MM.1S (cell line): ENCODE measurements around the gene CCDC102A.

ENCODE experiments used
- DNase-seq: peaks from one replicate; pipeline ENCODE4 v3.0.0-alpha.2; 2015
- H2AFZ ChIP-seq: fragments of 300-600 bp; sonication (generic); 2 replicates; pipeline ENCODE4 v1.6.0; 2016; ENCODE audit warnings: antibody characterized with exemption, low read length
- H3F3A ChIP-seq: fragments of 300-600 bp; sonication (generic); 2 replicates; pipeline ENCODE4 v1.6.1; 2016; ENCODE audit warnings: mild to moderate bottlenecking, antibody characterized with exemption, low read length, moderate library complexity, mixed read lengths; ENCODE audit not compliant: insufficient read depth
- H3K27ac ChIP-seq: fragments of 300-600 bp; sonication (generic); 2 replicates; pipeline ENCODE4 v1.5.1; 2016; ENCODE audit warnings: mild to moderate bottlenecking, low read length
- H3K27me3 ChIP-seq: fragments of 300-600 bp; sonication (generic); replicated peaks from 2 replicates; pipeline ENCODE4 v1.6.0; 2016; ENCODE audit warnings: low read length; ENCODE audit not compliant: insufficient read depth
- H3K36me3 ChIP-seq: fragments of 300-600 bp; sonication (generic); replicated peaks from 2 replicates; pipeline ENCODE4 v1.6.1; 2016; ENCODE audit warnings: mild to moderate bottlenecking, low read length, mixed read lengths; ENCODE audit not compliant: insufficient read depth
- H3K4me1 ChIP-seq: fragments of 300-600 bp; sonication (generic); 2 replicates; pipeline ENCODE4 v1.6.1; 2016; ENCODE audit warnings: low read length, mixed read lengths
- H3K4me2 ChIP-seq: fragments of 300-600 bp; sonication (generic); 2 replicates; pipeline ENCODE4 v1.6.0; 2016; ENCODE audit warnings: low read depth, low read length
- H3K4me3 ChIP-seq: fragments of 300-600 bp; sonication (generic); 2 replicates; pipeline ENCODE4 v1.5.1; 2016; ENCODE audit warnings: low read length, mixed read lengths
- H3K79me2 ChIP-seq: fragments of 300-600 bp; sonication (generic); 2 replicates; pipeline ENCODE4 v1.6.1; 2016; ENCODE audit warnings: mixed run types, low read length, mixed read lengths
- H3K9ac ChIP-seq: fragments of 300-600 bp; sonication (generic); 2 replicates; pipeline ENCODE4 v1.6.1; 2016; ENCODE audit warnings: low read length, mixed read lengths
- H3K9me2 ChIP-seq: fragments of 300-600 bp; sonication (generic); replicated peaks from 2 replicates; pipeline ENCODE4 v1.6.1; 2016; ENCODE audit warnings: mild to moderate bottlenecking, low read length, mixed read lengths; ENCODE audit not compliant: insufficient read depth
- H3K9me3 ChIP-seq: fragments of 300-600 bp; sonication (generic); replicated peaks from 2 replicates; pipeline ENCODE4 v1.6.1; 2016; ENCODE audit warnings: mild to moderate bottlenecking, low read length, mixed read lengths; ENCODE audit not compliant: insufficient read depth
- H4K20me1 ChIP-seq: fragments of 300-600 bp; sonication (generic); 2 replicates; pipeline ENCODE4 v1.6.1; 2016; ENCODE audit warnings: mild to moderate bottlenecking, low read length, moderate library complexity, mixed read lengths; ENCODE audit not compliant: insufficient read depth
- EZH2 ChIP-seq: fragments of 300-600 bp; sonication (generic); optimal IDR thresholded peaks from 2 replicates; pipeline ENCODE3; 2017; ENCODE audit warnings: low read depth, mild to moderate bottlenecking, antibody characterized with exemption, low read length, mixed read lengths
- EZH2phosphoT487 ChIP-seq: fragments of 300-600 bp; sonication (generic); IDR thresholded peaks from 2 replicates; pipeline ENCODE4 v1.6.1; 2018; ENCODE audit warnings: antibody characterized with exemption, low read length
- TF ChIP-seq, protein P1 (sequence below): fragments of 300-600 bp; sonication (generic); IDR thresholded peaks from 2 replicates; pipeline ENCODE4 v1.5.1; 2016; ENCODE audit warnings: antibody characterized with exemption, low read length, mixed read lengths

CCDC102A gene

DNA sequence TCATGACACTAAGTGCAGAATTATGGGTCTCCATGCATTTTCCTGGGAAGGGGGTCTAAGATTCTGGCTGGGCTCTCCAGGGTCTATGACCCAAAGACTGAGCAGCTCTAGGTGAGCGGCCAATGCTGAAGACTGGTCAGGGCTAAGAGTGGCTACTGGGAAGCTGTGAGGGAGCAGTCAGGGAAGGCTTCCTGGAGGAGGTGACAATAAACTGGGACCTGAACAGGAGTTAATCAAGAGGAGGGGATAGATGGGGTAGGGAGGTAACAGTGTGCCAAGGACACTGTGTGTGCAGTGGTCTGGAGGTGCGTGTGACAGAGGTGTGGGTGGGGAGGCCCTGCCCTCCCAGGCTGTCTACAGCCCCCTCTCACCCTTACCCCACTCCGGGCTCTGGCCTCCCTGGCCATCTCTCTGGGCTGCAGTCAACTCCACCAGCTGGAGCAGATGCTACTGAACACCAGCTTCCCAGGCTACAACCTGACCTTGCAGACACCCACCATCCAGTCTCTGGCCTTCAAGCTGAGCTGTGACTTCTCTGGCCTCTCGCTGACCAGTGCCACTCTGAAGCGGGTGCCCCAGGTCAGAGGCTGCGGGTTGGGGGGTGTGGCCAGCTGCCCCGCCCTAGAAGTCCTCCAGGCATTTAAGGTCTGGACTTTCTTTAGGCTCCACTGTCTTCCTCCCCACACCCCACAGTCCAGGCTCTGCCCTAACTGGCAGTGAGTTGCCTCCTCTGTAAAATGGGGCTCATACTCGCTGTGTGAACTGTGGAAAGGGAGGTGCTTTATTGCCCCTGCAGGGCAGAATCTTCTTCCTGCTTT, 26.5 kb upstream of the CCDC102A start:
- Histone ChIP-seq H2AFZ (no peak overlapping the region), H3K4me1 (no peaks in the 10 kb centered on the region), H3K36me3 (no peaks in the 10 kb centered on the region), H3K9ac (no peak overlapping the region), H3K79me2 (peaks cover 14% of the 10 kb centered on the region), H3K4me3 (no peak overlapping the region), H4K20me1 (no peaks in the 10 kb centered on the region; the same call in 1 of the 2 replicates), H3K27ac (no peak overlapping the region), H3K9me2 (no peaks in the 10 kb centered on the region), H3K9me3 (no peaks in the 10 kb centered on the region), H3K27me3 (no peaks in the 10 kb centered on the region), H3K4me2 (no peak overlapping the region), H3F3A (no peaks in the 10 kb centered on the region)
- no peak for DNase-seq
- TF ChIP-seq EZH2phosphoT487 = no peak
- no peak for TF ChIP-seq EZH2
- TF ChIP-seq, protein P1, sequence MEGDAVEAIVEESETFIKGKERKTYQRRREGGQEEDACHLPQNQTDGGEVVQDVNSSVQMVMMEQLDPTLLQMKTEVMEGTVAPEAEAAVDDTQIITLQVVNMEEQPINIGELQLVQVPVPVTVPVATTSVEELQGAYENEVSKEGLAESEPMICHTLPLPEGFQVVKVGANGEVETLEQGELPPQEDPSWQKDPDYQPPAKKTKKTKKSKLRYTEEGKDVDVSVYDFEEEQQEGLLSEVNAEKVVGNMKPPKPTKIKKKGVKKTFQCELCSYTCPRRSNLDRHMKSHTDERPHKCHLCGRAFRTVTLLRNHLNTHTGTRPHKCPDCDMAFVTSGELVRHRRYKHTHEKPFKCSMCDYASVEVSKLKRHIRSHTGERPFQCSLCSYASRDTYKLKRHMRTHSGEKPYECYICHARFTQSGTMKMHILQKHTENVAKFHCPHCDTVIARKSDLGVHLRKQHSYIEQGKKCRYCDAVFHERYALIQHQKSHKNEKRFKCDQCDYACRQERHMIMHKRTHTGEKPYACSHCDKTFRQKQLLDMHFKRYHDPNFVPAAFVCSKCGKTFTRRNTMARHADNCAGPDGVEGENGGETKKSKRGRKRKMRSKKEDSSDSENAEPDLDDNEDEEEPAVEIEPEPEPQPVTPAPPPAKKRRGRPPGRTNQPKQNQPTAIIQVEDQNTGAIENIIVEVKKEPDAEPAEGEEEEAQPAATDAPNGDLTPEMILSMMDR = no peak

DNA sequence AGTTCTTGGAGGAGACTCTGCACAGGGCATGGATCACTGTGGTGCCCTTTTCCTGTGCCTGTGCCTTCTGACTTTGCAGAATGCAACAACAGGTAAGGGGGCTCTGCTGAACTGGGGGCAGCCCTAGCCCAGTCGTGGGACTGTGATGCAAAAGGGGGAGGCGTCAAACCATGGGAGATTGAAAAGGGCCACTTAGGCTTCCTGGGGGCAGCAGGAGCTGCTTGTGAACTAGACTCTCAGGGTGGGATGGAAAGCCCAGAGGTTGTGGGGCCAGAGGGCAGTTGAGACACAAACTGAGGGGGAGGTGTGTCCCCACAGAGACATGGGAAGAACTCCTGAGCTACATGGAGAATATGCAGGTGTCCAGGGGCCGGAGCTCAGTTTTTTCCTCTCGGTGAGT, 25.7 kb upstream of the CCDC102A start:
- no peaks in the 10 kb centered on the region for H3K36me3 ChIP-seq
- TF ChIP-seq EZH2 (no peak), EZH2phosphoT487 (no peak)
- TF ChIP-seq, protein P1 = no peak
- no peak overlapping the region for H3K9ac ChIP-seq
- peaks cover 16% of the 10 kb centered on the region for H3K79me2 ChIP-seq
- no peak overlapping the region for H3K4me2 ChIP-seq
- DNase-seq = no peak
- H3K27me3 ChIP-seq = no peaks in the 10 kb centered on the region
- H3K4me1 ChIP-seq = no peaks in the 10 kb centered on the region
- H3K9me3 ChIP-seq = no peaks in the 10 kb centered on the region
- no peaks in the 10 kb centered on the region; the same call in 1 of the 2 replicates for H4K20me1 ChIP-seq
- no peak overlapping the region for H3K4me3 ChIP-seq
- no peak overlapping the region for H3K27ac ChIP-seq
- no peak overlapping the region for H2AFZ ChIP-seq
- no peaks in the 10 kb centered on the region for H3F3A ChIP-seq
- no peaks in the 10 kb centered on the region for H3K9me2 ChIP-seq

DNA sequence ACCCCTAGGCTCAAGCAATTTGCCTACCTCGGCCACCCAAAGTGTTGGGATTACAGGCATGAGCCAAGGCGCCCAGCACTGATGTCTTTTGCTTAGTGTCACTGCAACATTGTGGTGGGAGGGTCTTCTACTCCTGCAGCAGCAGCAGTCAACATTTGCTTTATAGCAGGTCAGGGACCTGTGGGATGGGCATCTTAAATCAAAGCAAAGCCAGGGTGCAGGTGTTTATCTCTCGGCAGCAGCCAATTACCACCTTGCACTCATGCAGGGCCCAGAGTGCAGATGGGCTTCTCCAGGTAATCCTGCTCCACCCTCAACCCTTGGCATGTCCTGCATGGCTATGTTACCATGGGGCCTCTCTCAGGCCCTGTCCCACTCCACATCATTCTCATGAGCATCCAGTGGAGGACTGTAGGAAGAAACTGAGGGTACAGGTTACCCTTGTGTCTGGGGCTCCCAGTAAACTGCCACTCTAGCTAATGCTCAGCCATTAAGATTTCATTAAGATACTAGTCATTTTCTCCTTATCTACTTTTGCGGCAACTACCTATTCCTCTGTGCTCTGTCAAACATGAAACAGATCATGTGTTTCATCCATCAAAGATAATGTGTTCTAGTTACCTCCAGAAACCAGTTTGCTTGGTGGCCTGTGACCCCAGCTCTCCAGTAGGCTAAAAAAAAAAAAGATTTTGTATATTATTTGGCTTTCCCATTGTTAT, 22.9 kb upstream of the CCDC102A start:
- H3K27ac ChIP-seq = no peak overlapping the region
- H3K9me3 ChIP-seq = no peaks in the 10 kb centered on the region
- no peaks in the 10 kb centered on the region for H3K27me3 ChIP-seq
- H3K4me2 ChIP-seq = no peak overlapping the region
- TF ChIP-seq EZH2 (no peak), EZH2phosphoT487 (no peak)
- TF ChIP-seq, protein P1 = no peak
- no peaks in the 10 kb centered on the region for H3K9me2 ChIP-seq
- no peaks in the 10 kb centered on the region for H3K36me3 ChIP-seq
- H4K20me1 ChIP-seq = no peaks in the 10 kb centered on the region; the same call in 1 of the 2 replicates
- H3K4me1 ChIP-seq = no peaks in the 10 kb centered on the region; the same call in 1 of the 2 replicates
- no peak overlapping the region for H3K4me3 ChIP-seq
- H3K9ac ChIP-seq = no peak overlapping the region
- no peaks in the 10 kb centered on the region for H3F3A ChIP-seq
- H2AFZ ChIP-seq = no peak overlapping the region
- DNase-seq = no peak
- H3K79me2 ChIP-seq = peaks cover 34% of the 10 kb centered on the region
